HepG2 (cell line): ENCODE results near the gene AOX1.
"Not testable (repeated sequence)": the region's sequence is repeated elsewhere in the genome, so short reads cannot be mapped to it uniquely, and the experiment has no call there.

Source experiments
- BHLHE40 ChIP-seq: IDR thresholded peaks from 2 replicates; pipeline ENCODE4 v1.6.1; 2011; ENCODE audit warnings: low read length, improper control_type of control experiment
- DPF2 ChIP-seq: sonication (generic); formaldehyde crosslinking; IDR thresholded peaks from 2 replicates; pipeline ENCODE4 v1.4.0; 2020; ENCODE audit warnings: mild to moderate bottlenecking, low read depth, missing genetic modification reagents, borderline replicate concordance
- EZH2 ChIP-seq: conservative IDR thresholded peaks from 2 replicates; pipeline ENCODE4 v1.6.1; 2012; ENCODE audit warnings: mild to moderate bottlenecking, low read depth, low read length, moderate library complexity
- MTERF4 ChIP-seq: sonication (generic); formaldehyde crosslinking; IDR thresholded peaks from 2 replicates; pipeline ENCODE4 v1.8.0; 2023; ENCODE audit warnings: mild to moderate bottlenecking, missing genetic modification reagents
- NR2C2 ChIP-seq: sonication (generic); formaldehyde crosslinking; IDR thresholded peaks from 2 replicates; pipeline ENCODE4 v1.4.0; 2020; ENCODE audit warnings: missing genetic modification reagents, mild to moderate bottlenecking, moderate library complexity, borderline replicate concordance
- SMYD3 ChIP-seq: sonication (generic); formaldehyde crosslinking; IDR thresholded peaks from 2 replicates; pipeline ENCODE4 v1.8.1; 2023; ENCODE audit warnings: mild to moderate bottlenecking, missing genetic modification reagents
- TCF12 ChIP-seq, 2 experiments: fragments of 450-650 bp in 1 of 2; sonication (generic) in 1 of 2; formaldehyde crosslinking in 1 of 2; IDR thresholded peaks; 2 replicates each; pipeline versions ENCODE4 v1.6.1 to v1.8.0; 2017 to 2022; ENCODE audit warnings: antibody characterized with exemption in 1 of 2, mild to moderate bottlenecking in 1 of 2, missing genetic modification reagents in 1 of 2, moderate library complexity in 1 of 2
- THAP11 ChIP-seq: IDR thresholded peaks from 2 replicates; pipeline ENCODE4 v1.6.1; 2016; ENCODE audit warnings: missing biosample characterization, missing genetic modification reagents

GRCh38 chr2:200610217-200610616 is 24.4 kb downstream of the AOX1 start:
- TF ChIP-seq DPF2 (CRISPR knock-in tag); NR2C2 (CRISPR knock-in tag); MTERF4 (CRISPR knock-in tag); EZH2; TCF12 (IDR thresholded peaks at IDR 0.05); TCF12 (CRISPR knock-in tag; IDR thresholded peaks at IDR 0.05); SMYD3 (CRISPR knock-in tag); BHLHE40; THAP11: not testable (repeated sequence)
